ENCODE results near the gene TRABD2B. TPM values are rescaled to one million over a fixed set of nuclear protein-coding genes. Genes with fewer than 3 reads are reported as not detected.

Gene TRABD2B
- total and polyA plus RNA-seq, 2 of the 4 experiments (the other 2 are of a cell fraction) = not detected

DNA sequence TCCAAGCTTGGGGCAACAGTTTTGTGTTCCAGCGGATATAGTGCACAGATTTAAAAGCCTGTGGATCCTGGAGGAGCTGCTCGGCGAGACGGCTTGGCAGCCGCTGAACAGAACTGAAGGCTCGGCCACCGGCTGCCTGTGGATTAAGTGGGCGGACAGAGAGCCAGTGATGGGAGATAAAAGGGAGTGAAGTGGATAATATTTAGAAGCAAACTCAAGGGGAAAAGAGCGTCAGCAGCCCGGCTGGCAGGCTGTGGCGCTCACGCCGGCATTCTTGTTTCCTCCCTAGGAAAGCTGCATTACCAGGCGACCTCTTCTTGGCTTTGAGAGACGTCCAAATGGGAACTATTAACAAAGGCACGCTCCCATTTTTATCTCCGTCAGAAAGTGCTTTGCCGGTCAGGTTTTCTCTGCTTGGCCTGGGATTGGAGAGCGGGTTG lies 10.4 kb downstream of the TRABD2B start:
- Histone ChIP-seq H4K5ac (ENCODE audit: low read depth, low read length) (no peak overlapping the region), H3K27ac (ENCODE audit: insufficient read depth, low read length) (no peak overlapping the region), H2AK9ac (replicated peaks; ENCODE audit: low read depth, low read length, poor library complexity) (no peak overlapping the region), H3K36me3 (ENCODE audit: control insufficient read depth, insufficient read depth, low read length) (no peaks in the 10 kb centered on the region), H2BK120ac (ENCODE audit: low read depth, low read length) (no peak overlapping the region), H3K9me1 (ENCODE audit: insufficient read depth, low read length) (no peaks in the 10 kb centered on the region), H2BK15ac (ENCODE audit: low read depth, low read length) (no peak overlapping the region), H4K20me1 (ENCODE audit: insufficient read depth, low read length) (no peaks in the 10 kb centered on the region), H3K4me2 (ENCODE audit: low read depth, low read length) (no peak overlapping the region), H3K4ac (ENCODE audit: low read depth, low read length) (no peak overlapping the region), H2BK20ac (ENCODE audit: low read depth, low read length) (no peak overlapping the region), H3K18ac (ENCODE audit: low read depth, low read length) (no peak overlapping the region), H3K4me1 (ENCODE audit: control insufficient read depth, insufficient read depth, low read length) (no peaks in the 10 kb centered on the region), H3K9ac (ENCODE audit: low read depth, low read length) (no peak overlapping the region), H3K56ac (ENCODE audit: extremely low read depth, insufficient read depth, low read length) (no peak overlapping the region), H3K79me1 (ENCODE audit: low read depth in 1 of 2, low read length in 2 of 2) (no peaks in the 10 kb centered on the region), H3K23ac (ENCODE audit: low read depth, low read length) (no peak overlapping the region), H3K27me3 (ENCODE audit: control insufficient read depth, insufficient read depth, low read length) (peaks cover 10% of the 10 kb centered on the region), H4K8ac (ENCODE audit: low read depth in 2 of 2, low read length in 2 of 2) (no peak overlapping the region), H2AFZ (replicated peaks; ENCODE audit: low read length, poor library complexity) (no peak overlapping the region), H2BK5ac (ENCODE audit: low read depth, low read length, poor library complexity, severe bottlenecking) (no peak overlapping the region), H4K91ac (ENCODE audit: insufficient read depth, low read depth, low read length) (no peak overlapping the region), H2AK5ac (ENCODE audit: low read depth, low read length) (no peak overlapping the region), H3K4me3 (ENCODE audit: insufficient read depth, low read depth, low read length) (no peak overlapping the region), H3K14ac (replicated peaks; ENCODE audit: low read depth, low read length) (no peak overlapping the region), H3K9me3 (ENCODE audit: control insufficient read depth, insufficient read depth, low read length) (no peaks in the 10 kb centered on the region)
- intact Hi-C loops (cut with micrococcal nuclease) (no loop called here), in situ Hi-C loops (cut with MboI; ENCODE audit: low sequenced_read_pairs) (no loop called here), dilution Hi-C loops (cut with HindIII; ENCODE audit: low sequenced_read_pairs, unreplicated experiment) (no loop called here)
- BruUV-seq (replicated peaks) = no TSS peak
- POLR2A ChIA-PET (ENCODE audit: unreplicated experiment) = no interaction called here
- WGBS, 2 experiments (ENCODE audit: extremely low coverage in 2 of 2, insufficient read length in 1 of 2) = 5% methylated on average over 10 of the region's 19 CpGs; no CpG with 5 or more reads in 1 of the 2 experiments
- TF ChIP-seq MXI1 (IDR thresholded peaks at IDR 0.05; ENCODE audit: borderline replicate concordance, low read depth, low read length) (no peak), POLR2A (IDR thresholded peaks at IDR 0.05; ENCODE audit: low read depth, low read length) (no peak), CTCF (conservative IDR thresholded peaks at IDR 0.05; ENCODE audit: low read depth, low read length) (no peak), RAD21 (IDR thresholded peaks at IDR 0.05; ENCODE audit: low read length) (no peak), BHLHE40 (IDR thresholded peaks at IDR 0.05; ENCODE audit: low read depth, low read length) (no peak), MAFK (IDR thresholded peaks at IDR 0.05; ENCODE audit: low read depth, low read length) (no peak), RCOR1 (IDR thresholded peaks at IDR 0.05; ENCODE audit: insufficient replicate concordance, low read length) (no peak), FOS (IDR thresholded peaks at IDR 0.05; ENCODE audit: low read depth, low read length) (no peak)
- CTCF ChIA-PET = interaction anchor here (0.7 to 1.0 kb wide), 2 partner anchors 11 kb away, joined by 4 read pairs; partner anchors contain the start of gene TRABD2B
- ATAC-seq (ENCODE audit: low read depth) (no peak), DNase-seq (no peak)
